GM12874 (cell line): Measurements from ENCODE around the gene FHIT.

Source experiments
- CTCF ChIP-seq: IDR thresholded peaks from 2 replicates; pipeline ENCODE4 v1.5.1; 2011; ENCODE audit warnings: low read depth, mild to moderate bottlenecking, control low read depth, low read length, moderate library complexity; ENCODE audit not compliant: insufficient read depth

The FHIT gene

GRCh38 chr3:60598671-60599070, 652.6 kb downstream of the FHIT start:
- no peak for TF ChIP-seq CTCF

GRCh38 chr3:60594025-60594424, 657.2 kb downstream of the FHIT start:
- TF ChIP-seq CTCF: no peak

GRCh38 chr3:60591267-60591666, 660.0 kb downstream of the FHIT start:
- no peak for TF ChIP-seq CTCF

- TF ChIP-seq CTCF: no peak
These were observed 662.4 kb downstream of the FHIT start for GRCh38 chr3:60588806-60589205.

DNA sequence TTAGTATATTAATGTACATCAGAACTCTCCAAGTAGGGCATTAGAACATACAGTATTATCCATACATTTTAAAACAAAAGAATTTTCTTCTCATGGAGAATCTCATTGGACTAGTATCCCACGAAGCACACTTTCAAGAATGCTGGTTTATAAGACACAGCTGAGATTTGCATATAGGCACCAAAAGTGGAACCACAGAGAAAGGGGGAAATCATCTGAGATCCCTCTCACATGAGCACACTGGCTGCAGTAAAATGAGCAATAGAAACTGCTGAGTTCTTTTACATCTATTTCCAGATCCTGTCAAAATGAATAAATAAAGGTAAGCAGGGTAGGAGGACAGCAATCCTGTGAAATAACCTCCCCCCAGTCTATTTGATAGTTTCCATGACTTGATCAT, 665.3 kb downstream of the FHIT start:
- no peak for TF ChIP-seq CTCF

- TF ChIP-seq CTCF: no peak
These were observed 667.0 kb downstream of the FHIT start for GRCh38 chr3:60584250-60584649.

DNA sequence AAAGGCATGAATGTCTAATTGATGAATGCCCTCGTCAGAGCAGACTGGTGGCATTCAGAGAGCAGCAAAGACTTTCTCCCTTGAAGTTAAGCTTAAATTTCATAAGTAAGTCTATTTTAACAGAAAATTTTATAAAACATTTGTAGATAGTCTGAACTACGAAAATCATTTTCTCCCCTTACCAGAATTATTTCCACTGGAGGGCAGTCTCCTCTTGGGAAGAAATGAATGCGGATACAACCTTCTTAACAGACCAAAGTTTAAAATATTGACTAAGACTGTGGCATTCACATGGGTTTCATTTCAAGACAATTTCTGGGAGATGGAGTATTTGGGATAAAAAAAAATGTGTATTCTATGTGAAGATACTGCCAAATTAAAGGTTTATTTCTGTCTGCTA, 669.0 kb downstream of the FHIT start:
- no peak for TF ChIP-seq CTCF

- TF ChIP-seq CTCF: no peak
These were observed 670.4 kb downstream of the FHIT start for GRCh38 chr3:60580809-60581208.
